Prostate gland (tissue), 2 donors: ENCODE results near the gene MEGF8. TPM values are rescaled to one million over a fixed set of nuclear protein-coding genes. Genes with fewer than 3 reads are reported as not detected.

Experiments
- DNase-seq: peaks from one replicate; pipeline ENCODE4 v3.0.0-alpha.2; 2019; ENCODE audit warnings: low spot score
- H3K27ac ChIP-seq, 2 donors: fragments of 200-600 bp; sonication (generic); 2 replicates each; pipeline ENCODE4 v1.5.1; 2017 to 2019
- H3K27me3 ChIP-seq: fragments of 200-600 bp; sonication (generic); replicated peaks from 2 replicates; pipeline ENCODE4 v1.5.1; 2019; ENCODE audit not compliant: insufficient read depth
- H3K36me3 ChIP-seq, 2 donors: fragments of 200-600 bp; sonication (generic); 1 replicate in 1 of 2; 2 replicates in 1 of 2; pipeline versions ENCODE4 v1.5.1 to v1.8.1; 2017 to 2019
- H3K4me1 ChIP-seq: fragments of 200-600 bp; sonication (generic); replicated peaks from 2 replicates; pipeline ENCODE4 v1.5.1; 2019
- H3K4me3 ChIP-seq, 2 donors: fragments of 200-600 bp; sonication (generic); 2 replicates each; pipeline ENCODE4 v1.5.1; 2017 to 2019
- H3K9me3 ChIP-seq: fragments of 200-600 bp; sonication (generic); 2 replicates; pipeline ENCODE4 v1.5.1; 2017
- POLR2A ChIP-seq: fragments of 450-650 bp; IDR thresholded peaks from one replicate; pipeline ENCODE4 v1.6.1; 2016; ENCODE audit warnings: antibody characterized with exemption, mild to moderate bottlenecking
- POLR2AphosphoS5 ChIP-seq: sonication (generic); formaldehyde crosslinking; IDR thresholded peaks from one replicate; pipeline ENCODE4 v1.6.1; 2017; ENCODE audit warnings: antibody characterized with exemption
- WGBS: methylation state at CpG from one replicate; pipeline ENCODE4 v1.1.5; 2018; 5-methylcytosine and 5-hydroxymethylcytosine counted together
- intact Hi-C: fragments of 100-400 bp; cut with DNase I; formaldehyde crosslinking; loops from one replicate; pipeline ENCODE4 v1.14.2; 2022
- microRNA-seq: library from miRNA; unstranded; fragments of <30 nt; microRNA quantifications from one replicate; pipeline ENCODE4, GENCODE V29; 2016
- small RNA-seq, 2 donors: library from RNA; depleted of rRNA; stranded (forward); fragments of <200 nt; gene quantifications; one replicate each; pipeline ENCODE3, GENCODE V24; 2016
- total RNA-seq, 2 donors: library from RNA; depleted of rRNA; stranded (reverse); fragments of >200 nt; gene quantifications; one replicate each; pipeline ENCODE4 v1.1.0, GENCODE V29; 2016
- TF ChIP-seq, protein P1 (sequence below), 4 experiments: fragments of 200-600 bp in 2 of 4; fragments of 450-650 bp in 2 of 4; sonication (generic) in 2 of 4; IDR thresholded peaks; 1 replicate in 3 of 4; 2 replicates in 1 of 4; pipeline ENCODE4 v1.5.1; 2016 to 2019; ENCODE audit warnings: antibody characterized with exemption in 4 of 4, mild to moderate bottlenecking in 2 of 4, moderate library complexity in 2 of 4

The MEGF8 gene
- total RNA-seq, 2 donors from 2014 or later: 22.8 to 30.7 TPM

DNA sequence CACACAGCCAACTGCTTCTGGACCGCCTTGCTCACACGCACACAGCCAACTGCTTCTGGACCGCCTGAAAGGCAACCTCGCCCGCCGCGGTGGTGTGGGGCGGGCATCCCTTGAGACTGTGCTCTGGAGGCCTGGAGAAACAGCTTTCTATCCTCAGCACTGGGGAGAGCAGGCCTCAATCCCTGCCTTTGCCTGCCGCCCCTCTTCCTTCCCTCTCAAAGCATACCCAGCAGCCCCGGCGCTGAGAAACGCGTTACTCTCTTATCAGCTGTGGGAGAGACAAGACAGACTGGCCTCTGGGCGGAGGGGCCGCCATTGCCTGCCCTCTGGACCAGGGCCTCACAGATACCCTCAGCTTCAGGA is 98.9 kb downstream of the MEGF8 start:
- Histone ChIP-seq H3K36me3 (no peaks in the 10 kb centered on the region), H3K4me1 (no peaks in the 10 kb centered on the region), H3K27ac (peak overlapping the region in 1 of 2 donors; percentile 41), H3K4me3 (peak overlapping the region in 1 of 2 donors; percentile 38), H3K9me3 (no peaks in the 10 kb centered on the region), H3K27me3 (no peaks in the 10 kb centered on the region)
- WGBS: 74% methylated on average over 15 of the region's 15 CpGs
- DNase-seq: no peak
- intact Hi-C loops: no loop called here
- TF ChIP-seq POLR2AphosphoS5 (no peak), POLR2A (no peak)
- TF ChIP-seq, protein P1, sequence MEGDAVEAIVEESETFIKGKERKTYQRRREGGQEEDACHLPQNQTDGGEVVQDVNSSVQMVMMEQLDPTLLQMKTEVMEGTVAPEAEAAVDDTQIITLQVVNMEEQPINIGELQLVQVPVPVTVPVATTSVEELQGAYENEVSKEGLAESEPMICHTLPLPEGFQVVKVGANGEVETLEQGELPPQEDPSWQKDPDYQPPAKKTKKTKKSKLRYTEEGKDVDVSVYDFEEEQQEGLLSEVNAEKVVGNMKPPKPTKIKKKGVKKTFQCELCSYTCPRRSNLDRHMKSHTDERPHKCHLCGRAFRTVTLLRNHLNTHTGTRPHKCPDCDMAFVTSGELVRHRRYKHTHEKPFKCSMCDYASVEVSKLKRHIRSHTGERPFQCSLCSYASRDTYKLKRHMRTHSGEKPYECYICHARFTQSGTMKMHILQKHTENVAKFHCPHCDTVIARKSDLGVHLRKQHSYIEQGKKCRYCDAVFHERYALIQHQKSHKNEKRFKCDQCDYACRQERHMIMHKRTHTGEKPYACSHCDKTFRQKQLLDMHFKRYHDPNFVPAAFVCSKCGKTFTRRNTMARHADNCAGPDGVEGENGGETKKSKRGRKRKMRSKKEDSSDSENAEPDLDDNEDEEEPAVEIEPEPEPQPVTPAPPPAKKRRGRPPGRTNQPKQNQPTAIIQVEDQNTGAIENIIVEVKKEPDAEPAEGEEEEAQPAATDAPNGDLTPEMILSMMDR (IDR thresholded peaks at IDR 0.05): no peak

DNA sequence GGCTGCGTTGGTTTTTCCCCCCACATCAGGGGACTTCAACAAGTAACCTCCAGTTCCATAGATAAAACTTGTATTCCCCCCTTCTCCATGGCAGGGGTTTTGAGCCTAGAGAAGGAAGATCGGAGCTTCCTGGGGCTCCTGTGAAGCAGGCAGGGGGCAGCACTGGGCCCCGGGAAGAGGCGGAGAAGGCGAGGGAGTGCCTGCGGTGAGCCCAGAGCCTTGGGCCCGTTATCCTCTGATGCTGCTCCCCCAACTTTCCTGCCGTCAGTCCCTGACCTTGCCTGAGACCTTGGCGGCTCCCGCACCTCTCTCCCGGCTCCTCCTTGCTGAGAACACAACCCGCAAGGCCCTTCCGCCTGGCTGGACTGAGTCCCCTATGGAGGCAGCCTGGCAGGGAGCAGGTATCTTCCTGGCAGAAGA is 99.3 kb downstream of the MEGF8 start:
- H3K4me3 ChIP-seq: no peak overlapping the region
- intact Hi-C loops: no loop called here
- H3K36me3 ChIP-seq: no peaks in the 10 kb centered on the region
- no peaks in the 10 kb centered on the region for H3K4me1 ChIP-seq
- 83% methylated on average over 13 of the region's 13 CpGs for WGBS
- no peaks in the 10 kb centered on the region for H3K9me3 ChIP-seq
- TF ChIP-seq, protein P1 (IDR thresholded peaks at IDR 0.05): no peak
- no peak for TF ChIP-seq POLR2AphosphoS5
- TF ChIP-seq POLR2A: no peak
- no peaks in the 10 kb centered on the region for H3K27me3 ChIP-seq
- DNase-seq: no peak
- no peak overlapping the region for H3K27ac ChIP-seq

DNA sequence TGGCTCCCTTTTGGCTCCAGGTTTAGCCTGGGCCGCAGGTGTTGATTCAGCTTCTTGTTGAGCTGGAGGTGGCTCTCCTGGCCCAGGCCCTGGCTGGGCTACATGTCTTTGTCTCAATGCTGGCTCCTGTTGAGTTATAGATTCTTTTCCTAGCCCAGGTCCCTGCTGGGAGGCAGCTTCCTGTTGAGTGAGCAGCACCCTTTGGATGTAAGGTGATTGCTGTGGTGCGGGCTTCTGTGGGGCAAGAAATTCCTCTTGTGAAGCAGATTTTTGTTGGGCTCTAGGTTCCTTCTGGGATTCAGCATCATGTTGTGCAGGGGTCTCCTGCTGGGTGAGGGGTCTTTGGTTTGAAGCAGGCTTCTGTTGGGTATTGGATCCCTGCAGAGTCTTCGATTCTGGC is 101.2 kb downstream of the MEGF8 start:
- no peaks in the 10 kb centered on the region for H3K36me3 ChIP-seq
- TF ChIP-seq, protein P1 (IDR thresholded peaks at IDR 0.05): no peak
- TF ChIP-seq POLR2AphosphoS5: no peak
- TF ChIP-seq POLR2A: no peak
- H3K4me1 ChIP-seq: no peaks in the 10 kb centered on the region
- no peaks in the 10 kb centered on the region for H3K9me3 ChIP-seq
- H3K27me3 ChIP-seq: no peaks in the 10 kb centered on the region
- 97% methylated on average over 3 of the region's 3 CpGs for WGBS
- H3K27ac ChIP-seq: no peak overlapping the region
- H3K4me3 ChIP-seq: no peak overlapping the region
- intact Hi-C loops: no loop called here
- no peak for DNase-seq

DNA sequence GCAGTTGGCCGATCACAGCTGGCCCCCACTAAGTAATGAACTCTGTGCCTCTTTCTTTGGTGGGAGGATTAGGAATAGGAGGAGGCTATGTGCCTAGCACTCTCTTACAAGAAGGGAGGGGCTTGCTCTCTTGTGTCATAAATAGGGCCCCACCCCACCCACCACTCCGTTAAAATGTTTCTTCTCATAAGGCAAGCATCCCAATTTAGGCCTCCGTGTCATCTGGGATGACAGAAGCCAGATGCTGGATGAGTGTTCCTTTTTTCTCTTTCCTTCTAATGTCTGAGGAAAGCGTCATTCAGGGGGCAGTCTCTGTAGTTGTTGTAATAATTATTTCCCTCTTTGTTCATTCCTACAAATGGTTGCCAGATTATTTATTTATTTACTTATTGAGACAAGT is 101.9 kb downstream of the MEGF8 start, which contains the start of gene LIPE:
LIPE (minus strand) TSS at position 76 of the 400 bp plus-strand sequence. CDS start 239 bp downstream, outside the sequence.
- 66% methylated on average over 4 of the region's 4 CpGs for WGBS
- H3K27ac ChIP-seq: no peak within 1 kb of the TSS
- no peaks in the 10 kb centered on the region for H3K36me3 ChIP-seq
- intact Hi-C loops: no loop called here
- H3K9me3 ChIP-seq: no peaks in the 10 kb centered on the region
- H3K4me3 ChIP-seq: no peak within 1 kb of the TSS
- H3K27me3 ChIP-seq: no peaks in the 10 kb centered on the region
- TF ChIP-seq POLR2A (no peak), POLR2AphosphoS5 (no peak)
- TF ChIP-seq, protein P1 (IDR thresholded peaks at IDR 0.05): no peak
- no peak for DNase-seq
- no peaks in the 10 kb centered on the region for H3K4me1 ChIP-seq

Small RNA genes lying within 50 kb of the gene (microRNA-seq; reads per million reads assigned to microRNA genes)
- gene MIR8077: not detected

Small RNA genes lying within 50 kb of the gene (small RNA-seq; reads per million reads assigned to genes)
- gene MIR8077: 0 reads per million in 2 donors

Other genes with a start within 250 kb of the MEGF8 start
- gene ZNF574, start 249.5 kb upstream of the MEGF8 start, total RNA-seq: 10 to 100 TPM; 24.4 to 44.1 TPM
- gene POU2F2, start 193.2 kb upstream of the MEGF8 start, total RNA-seq: 10 to 100 TPM in 1 of 2 donors, 1 to 10 TPM in 1; 3.4 to 17.4 TPM
- 10 to 100 TPM; 70.3 to 98.1 TPM for gene DEDD2, start 108.0 kb upstream of the MEGF8 start, total RNA-seq
- 10 to 100 TPM in 1 of 2 donors, 1 to 10 TPM in 1; 8.2 to 14.1 TPM for gene ZNF526, start 105.3 kb upstream of the MEGF8 start, total RNA-seq
- 10 to 100 TPM; 37.1 to 61.6 TPM for gene GSK3A, start 83.0 kb upstream of the MEGF8 start, total RNA-seq
- 100 to 1,000 TPM in 1 of 2 donors, 10 to 100 TPM in 1; 33.9 to 121 TPM for gene ERF, start 70.5 kb upstream of the MEGF8 start, total RNA-seq
- gene CIC, start 56.4 kb upstream of the MEGF8 start, total RNA-seq: 100 to 1,000 TPM in 1 of 2 donors, 10 to 100 TPM in 1; 64.6 to 145 TPM
- gene PRR19, start 23.5 kb upstream of the MEGF8 start, total RNA-seq: 1 to 10 TPM in 1 of 2 donors, under 1 TPM in 1; 0.32 to 8.4 TPM
- gene PAFAH1B3, start 23.0 kb upstream of the MEGF8 start, total RNA-seq: 10 to 100 TPM; 36.6 to 48.5 TPM
- under 1 TPM in 1 of 2 donors, not detected in 1; 0.85 TPM for gene TMEM145, start 12.3 kb upstream of the MEGF8 start, total RNA-seq
- gene CNFN, start 64.7 kb downstream of the MEGF8 start, total RNA-seq: 1 to 10 TPM; 3.4 to 9.4 TPM
- gene LIPE, start 101.8 kb downstream of the MEGF8 start, total RNA-seq: 10 to 100 TPM; 10.2 to 24.8 TPM
- 1 to 10 TPM; 2.4 to 4.8 TPM for gene CXCL17, start 117.3 kb downstream of the MEGF8 start, total RNA-seq
- gene CEACAM1, start 202.8 kb downstream of the MEGF8 start, total RNA-seq: 10 to 100 TPM; 21.4 to 35.8 TPM